Prostate gland (tissue), 2 donors: Measurements from ENCODE around the gene NFYC.

Source experiments
- CTCF ChIP-seq, 4 experiments: fragments of 200-600 bp in 2 of 4; fragments of 450-650 bp in 2 of 4; sonication (generic) in 2 of 4; IDR thresholded peaks; 1 replicate in 3 of 4; 2 replicates in 1 of 4; pipeline ENCODE4 v1.5.1; 2016 to 2019; ENCODE audit warnings: antibody characterized with exemption in 4 of 4, mild to moderate bottlenecking in 2 of 4, moderate library complexity in 2 of 4
- POLR2A ChIP-seq: fragments of 450-650 bp; IDR thresholded peaks from one replicate; pipeline ENCODE4 v1.6.1; 2016; ENCODE audit warnings: antibody characterized with exemption, mild to moderate bottlenecking
- POLR2AphosphoS5 ChIP-seq: sonication (generic); formaldehyde crosslinking; IDR thresholded peaks from one replicate; pipeline ENCODE4 v1.6.1; 2017; ENCODE audit warnings: antibody characterized with exemption

- TF ChIP-seq CTCF (IDR thresholded peaks at IDR 0.05): no peak
- no peak for TF ChIP-seq POLR2A
- TF ChIP-seq POLR2AphosphoS5: no peak
These were observed 111.9 kb downstream of the NFYC start for GRCh38 chr1:40803447-40803846.
